Upper lobe of right lung (tissue), 1 donor: Measurements from ENCODE around the gene SERPINI1. TPM values are rescaled to one million over a fixed set of nuclear protein-coding genes. Genes with fewer than 3 reads are reported as not detected.
A peak's percentile ranks its signal among the peaks of the same experiment; 100 is the strongest.

Source experiments
- ATAC-seq: fragments of 200-7000 bp; cut with Tn5 transposase; one replicate; pipeline ENCODE4 v1.9.1; 2020; ENCODE audit warnings: mild to moderate bottlenecking, moderate library complexity
- DNase-seq: peaks from one replicate; pipeline ENCODE4 v3.0.0-alpha.2; 2020
- H3K27ac ChIP-seq: fragments of 200-600 bp; one replicate; pipeline ENCODE4 v1.8.0; 2022
- H3K27me3 ChIP-seq: fragments of 200-600 bp; one replicate; pipeline ENCODE4 v1.8.0; 2022; ENCODE audit warnings: mild to moderate bottlenecking
- H3K36me3 ChIP-seq: fragments of 200-600 bp; one replicate; pipeline ENCODE4 v1.8.0; 2022
- H3K4me1 ChIP-seq: fragments of 200-600 bp; one replicate; pipeline ENCODE4 v1.8.0; 2022
- H3K4me3 ChIP-seq: fragments of 200-600 bp; one replicate; pipeline ENCODE4 v1.8.0; 2022; ENCODE audit warnings: mild to moderate bottlenecking
- H3K9me3 ChIP-seq: fragments of 200-600 bp; one replicate; pipeline ENCODE4 v1.8.0; 2022
- CTCF ChIP-seq: fragments of 200-600 bp; IDR thresholded peaks from one replicate; pipeline ENCODE4 v1.8.0; 2022; ENCODE audit warnings: antibody characterized with exemption
- intact Hi-C: fragments of 100-400 bp; cut with DNase I; formaldehyde crosslinking; loops from one replicate; pipeline ENCODE4 v1.11.0; 2022
- total RNA-seq: library from RNA; stranded (reverse); fragmentation: NEBNext Ultra II Directional; extraction: Animal tissue kit (Norgen Biotek cat#: 25700); gene quantifications from one replicate; pipeline ENCODE4 v1.2.1, GENCODE V29; 2021
- donor health status: DM: no; HTN: yes; CAD: no; lungs with severe emphysema.

SERPINI1 gene
- total RNA-seq, 1 donor from 2014 or later = 7.1 TPM

- peaks cover 20% of the 10 kb centered on the region for H3K4me1 ChIP-seq
- H3K27me3 ChIP-seq = no peaks in the 10 kb centered on the region
- intact Hi-C loops = no loop called here
- no peaks in the 10 kb centered on the region for H3K9me3 ChIP-seq
- H3K27ac ChIP-seq = no peak overlapping the region
- H3K4me3 ChIP-seq = peak overlapping the region; percentile 79
- H3K36me3 ChIP-seq = no peaks in the 10 kb centered on the region
- DNase-seq (no peak), ATAC-seq (no peak)
- no peak for TF ChIP-seq CTCF
Observed at GRCh38 chr3:167736264-167736787, 805 bp downstream of the SERPINI1 start.

- H3K27me3 ChIP-seq = no peaks in the 10 kb centered on the region
- H3K36me3 ChIP-seq = no peaks in the 10 kb centered on the region
- no peak for ATAC-seq
- TF ChIP-seq CTCF = no peak
- no peaks in the 10 kb centered on the region for H3K9me3 ChIP-seq
- H3K4me3 ChIP-seq = no peak overlapping the region
- H3K27ac ChIP-seq = no peak overlapping the region
- intact Hi-C loops = no loop called here
- DNase-seq = no peak
- H3K4me1 ChIP-seq = peaks cover 20% of the 10 kb centered on the region
Observed at GRCh38 chr3:167736997-167737396, 1.5 kb downstream of the SERPINI1 start.

- Histone ChIP-seq H3K36me3 (no peaks in the 10 kb centered on the region), H3K9me3 (no peaks in the 10 kb centered on the region), H3K4me1 (peaks cover 12% of the 10 kb centered on the region), H3K4me3 (no peak overlapping the region), H3K27ac (no peak overlapping the region), H3K27me3 (no peaks in the 10 kb centered on the region)
- no peak for TF ChIP-seq CTCF
- ATAC-seq (no peak), DNase-seq (no peak)
- intact Hi-C loops = no loop called here
Observed at GRCh38 chr3:167738037-167738436, 2.5 kb downstream of the SERPINI1 start.

GRCh38 chr3:167739190-167739810 is 3.8 kb downstream of the SERPINI1 start:
- ATAC-seq (no peak), DNase-seq (no peak)
- Histone ChIP-seq H3K4me1 (peaks cover 5% of the 10 kb centered on the region), H3K9me3 (no peaks in the 10 kb centered on the region), H3K36me3 (no peaks in the 10 kb centered on the region), H3K4me3 (no peak overlapping the region), H3K27me3 (no peaks in the 10 kb centered on the region), H3K27ac (no peak overlapping the region)
- intact Hi-C loops = no loop called here
- TF ChIP-seq CTCF = no peak

GRCh38 chr3:167740961-167741587 is 5.6 kb downstream of the SERPINI1 start:
- H3K4me1 ChIP-seq = peaks cover 4% of the 10 kb centered on the region
- intact Hi-C loops = no loop called here
- H3K27ac ChIP-seq = no peak overlapping the region
- H3K4me3 ChIP-seq = no peak overlapping the region
- H3K36me3 ChIP-seq = no peaks in the 10 kb centered on the region
- DNase-seq = no peak
- TF ChIP-seq CTCF = peak; percentile 26
- peak; percentile 49 for ATAC-seq
- H3K9me3 ChIP-seq = no peaks in the 10 kb centered on the region
- no peaks in the 10 kb centered on the region for H3K27me3 ChIP-seq
